RPMI7951 (cell line): ENCODE measurements around the gene SEMA3C. TPM values are rescaled to one million over a fixed set of nuclear protein-coding genes. Genes with fewer than 3 reads are reported as not detected.

Source experiments
- DNase-seq: peaks from one replicate; pipeline ENCODE4 v3.0.0-alpha.2; 2012; ENCODE audit warnings: low read depth
- total RNA-seq: library from RNA; depleted of rRNA; stranded (reverse); fragments of >200 nt; shearing (Covaris generic); gene quantifications from 2 replicates; pipeline ENCODE4 v1.2.3, GENCODE V29; 2014

The SEMA3C gene
- total RNA-seq, 1 experiment from 2014 or later, result 119 TPM

- DNase-seq, result no peak
Measured at GRCh38 chr7:80885757-80886156, 33.1 kb downstream of the SEMA3C start.

- DNase-seq, result peak; percentile 47
Measured at GRCh38 chr7:80884511-80885195, 34.2 kb downstream of the SEMA3C start.

GRCh38 chr7:80883154-80884025 is 35.5 kb downstream of the SEMA3C start:
- DNase-seq, result peak; percentile 100

- DNase-seq, result no peak
Measured at GRCh38 chr7:80882213-80882801, 36.5 kb downstream of the SEMA3C start.

GRCh38 chr7:80881351-80881900 is 37.4 kb downstream of the SEMA3C start:
- DNase-seq, result no peak

- DNase-seq, result peak; percentile 76
Measured at GRCh38 chr7:80879849-80880248, 39.0 kb downstream of the SEMA3C start.

- peak; percentile 87 for DNase-seq
Measured at GRCh38 chr7:80876894-80877414, 41.9 kb downstream of the SEMA3C start.

- no peak for DNase-seq
Measured at GRCh38 chr7:80875537-80876120, 43.2 kb downstream of the SEMA3C start.

GRCh38 chr7:80873140-80873539 is 45.7 kb downstream of the SEMA3C start:
- peak; percentile 76 for DNase-seq

GRCh38 chr7:80871228-80871627 is 47.6 kb downstream of the SEMA3C start:
- no peak for DNase-seq

- DNase-seq, result no peak
Measured at GRCh38 chr7:80870813-80871212, 48.0 kb downstream of the SEMA3C start.

- DNase-seq, result no peak
Measured at GRCh38 chr7:80869821-80870751, 48.8 kb downstream of the SEMA3C start.

- DNase-seq, result no peak
Measured at GRCh38 chr7:80869106-80869784, 49.6 kb downstream of the SEMA3C start.

GRCh38 chr7:80868566-80868965 is 50.3 kb downstream of the SEMA3C start:
- no peak for DNase-seq

GRCh38 chr7:80860554-80860953 is 58.3 kb downstream of the SEMA3C start:
- DNase-seq, result no peak

GRCh38 chr7:80859272-80859970 is 59.4 kb downstream of the SEMA3C start:
- DNase-seq, result peak; percentile 84

GRCh38 chr7:80858141-80858903 is 60.5 kb downstream of the SEMA3C start:
- peak; percentile 42 for DNase-seq

- no peak for DNase-seq
Measured at GRCh38 chr7:80856769-80857168, 62.1 kb downstream of the SEMA3C start.
